ENCODE measurements around the gene INO80B. TPM values are rescaled to one million over a fixed set of nuclear protein-coding genes. Genes with fewer than 3 reads are reported as not detected.

The INO80B gene
- total and polyA plus RNA-seq, 9 of the 15 experiments (the other 6 are each of a cell fraction or from before 2014, with no cell fraction given) = 0.41 to 22.6 (median 9.0) TPM

GRCh38 chr2:74440378-74441169 is 14.3 kb upstream of the INO80B start:
- 36% methylated on average over 37 of the region's 45 CpGs for WGBS (ENCODE audit: insufficient coverage, low coverage, missing lambda C conversion rate)
- peaks cover 22 to 45% of the 10 kb centered on the region in 2 experiments; a peak in 4 of 5 replicates for H3K4me1 ChIP-seq (replicated peaks in 1 of 2; ENCODE audit: control insufficient read depth in 2 of 2, insufficient read depth in 2 of 2, low read length in 2 of 2)
- no peaks in the 10 kb centered on the region for H3K36me3 ChIP-seq (ENCODE audit: control insufficient read depth, insufficient read depth, low read length)
- peak overlapping the region; percentile 71 for H3K27ac ChIP-seq (ENCODE audit: extremely low read depth, low read depth, low read length)
- H3K79me2 ChIP-seq (ENCODE audit: control insufficient read depth, insufficient read depth, low read length) = no peaks in the 10 kb centered on the region
- in situ Hi-C loops (cut with MboI) = no loop called here
- H3K4me2 ChIP-seq (ENCODE audit: insufficient read depth, low read length) = peak overlapping the region; percentile 87
- no peaks in the 10 kb centered on the region for H3K27me3 ChIP-seq (ENCODE audit: control insufficient read depth in 2 of 2, insufficient read depth in 2 of 2, low read length in 2 of 2)
- POLR2A ChIA-PET = interaction anchor here (0.5 to 1.7 kb wide), 8 partner anchors 9 to 614 kb away, joined by 3 to 9 read pairs (median 4); partner anchors contain the start of gene INO80B
- no peaks in the 10 kb centered on the region for H3K9me3 ChIP-seq (replicated peaks; ENCODE audit: control insufficient read depth, insufficient read depth, low read depth, low read length)
- no peaks in the 10 kb centered on the region for H4K20me1 ChIP-seq (replicated peaks; ENCODE audit: control insufficient read depth, insufficient read depth, low read length)
- H3K9me1 ChIP-seq (ENCODE audit: control insufficient read depth, insufficient read depth, low read length) = no peaks in the 10 kb centered on the region
- H3K9ac ChIP-seq (ENCODE audit: insufficient read depth in 1 of 2, low read depth in 2 of 2, low read length in 2 of 2) = peak overlapping the region; percentile 65 to 94
- FAIRE-seq (peak; percentile 87), ATAC-seq (peak; percentile 100), DNase-seq (ENCODE audit: extremely low read depth in 1 of 4, low spot score in 3 of 4) (peak; percentile 92 to 99 (median 98))
- BruUV-seq (replicated peaks) = TSS peak; percentile 79
- CTCF ChIA-PET (ENCODE audit: low intra/inter-chr PET ratio) = no interaction called here
- peak overlapping the region; percentile 41 for H3K4me3 ChIP-seq
- H2AFZ ChIP-seq (ENCODE audit: low read depth, low read length) = peak overlapping the region; percentile 98
- intact Hi-C loops (cut with micrococcal nuclease) = no loop called here
- TF ChIP-seq ZNF274 (IDR thresholded peaks at IDR 0.05; ENCODE audit: borderline replicate concordance, low read depth, low read length) = no peak
- TF ChIP-seq CAMTA2 (CRISPR knock-in tag; conservative IDR thresholded peaks at IDR 0.05) = no peak
- TF ChIP-seq DNMT1 (IDR thresholded peaks at IDR 0.05) = no peak
- TF ChIP-seq DLX4 (CRISPR knock-in tag; IDR thresholded peaks at IDR 0.05) = no peak
- TF ChIP-seq KLF13 (tag; IDR thresholded peaks at IDR 0.05; ENCODE audit: borderline replicate concordance, low read depth) = no peak
- peak; percentile 93 for TF ChIP-seq ZFX (CRISPR knock-in tag; IDR thresholded peaks at IDR 0.05)
- TF ChIP-seq HOXB6 (CRISPR knock-in tag; IDR thresholded peaks at IDR 0.05; ENCODE audit: borderline replicate concordance) = no peak
- TF ChIP-seq CHD2 (IDR thresholded peaks at IDR 0.05; ENCODE audit: low read depth, low read length) = no peak
- no peak for TF ChIP-seq GTF2B (IDR thresholded peaks at IDR 0.05; ENCODE audit: extremely low read depth, insufficient read length)
- no peak for TF ChIP-seq ZBTB8A (IDR thresholded peaks at IDR 0.05; ENCODE audit: partially characterized antibody)
- TF ChIP-seq BHLHE40 (IDR thresholded peaks at IDR 0.05; ENCODE audit: low read length) = no peak
- peak; percentile 62 for TF ChIP-seq CXXC5 (CRISPR knock-in tag; IDR thresholded peaks at IDR 0.05)
- TF ChIP-seq SIX5 (IDR thresholded peaks at IDR 0.05; ENCODE audit: borderline replicate concordance in 1 of 2, insufficient read depth in 1 of 2, low read depth in 1 of 2, low read length in 2 of 2) = no peak

Measured in K562 (cell line).